Glutamatergic neuron (in vitro differentiated cells): Measurements from ENCODE around the gene ACBD6. TPM values are rescaled to one million over a fixed set of nuclear protein-coding genes. Genes with fewer than 3 reads are reported as not detected.

Source experiments
- DNase-seq: peaks from one replicate; pipeline ENCODE4 v3.0.0; 2022
- H3K27ac Mint-ChIP-seq: one replicate; pipeline ENCODE4 v1.8.0; 2020; ENCODE audit warnings: mild to moderate bottlenecking, mixed read lengths, inconsistent platforms; ENCODE audit not compliant: unreplicated experiment
- H3K27me3 Mint-ChIP-seq: one replicate; pipeline ENCODE4 v1.8.0; 2020; ENCODE audit warnings: mild to moderate bottlenecking, moderate library complexity, mixed read lengths, inconsistent platforms; ENCODE audit not compliant: unreplicated experiment
- H3K36me3 Mint-ChIP-seq: one replicate; pipeline ENCODE4 v1.8.0; 2020; ENCODE audit warnings: mild to moderate bottlenecking, mixed read lengths, inconsistent platforms; ENCODE audit not compliant: unreplicated experiment
- H3K4me1 Mint-ChIP-seq: one replicate; pipeline ENCODE4 v1.8.0; 2020; ENCODE audit warnings: mild to moderate bottlenecking, low read depth, mixed read lengths, inconsistent platforms; ENCODE audit not compliant: unreplicated experiment
- H3K4me3 Mint-ChIP-seq: one replicate; pipeline ENCODE4 v1.8.0; 2020; ENCODE audit warnings: mild to moderate bottlenecking, mixed read lengths, inconsistent platforms; ENCODE audit not compliant: unreplicated experiment
- H3K9me3 Mint-ChIP-seq: one replicate; pipeline ENCODE4 v1.8.0; 2020; ENCODE audit warnings: mild to moderate bottlenecking, moderate library complexity, mixed read lengths, inconsistent platforms; ENCODE audit not compliant: unreplicated experiment
- CTCF ChIP-seq: fragments of 200-600 bp; sonication (generic); IDR thresholded peaks from one replicate; pipeline ENCODE4 v1.5.0; 2021; ENCODE audit not compliant: partially characterized antibody, unreplicated experiment
- total RNA-seq: library from RNA; stranded (reverse); fragmentation: NEBNext Ultra II Directional; extraction: Animal tissue kit (Norgen Biotek cat#: 25700); gene quantifications from one replicate; pipeline ENCODE4 v1.2.1, GENCODE V29; 2021; ENCODE audit not compliant: unreplicated experiment

ACBD6 gene
- total RNA-seq, 1 donor from 2014 or later: 52.9 TPM

GRCh38 chr1:180532854-180533253 is 30.5 kb upstream of the ACBD6 start:
- Mint-ChIP-seq H3K27ac (no peak overlapping the region), H3K4me3 (no peak overlapping the region), H3K36me3 (no peaks in the 10 kb centered on the region), H3K27me3 (peaks cover 3% of the 10 kb centered on the region), H3K9me3 (no peaks in the 10 kb centered on the region), H3K4me1 (no peaks in the 10 kb centered on the region)
- DNase-seq: no peak
- TF ChIP-seq CTCF: no peak

GRCh38 chr1:180530501-180530900 is 28.1 kb upstream of the ACBD6 start:
- Mint-ChIP-seq H3K36me3 (no peaks in the 10 kb centered on the region), H3K4me1 (no peaks in the 10 kb centered on the region), H3K27ac (no peak overlapping the region), H3K9me3 (peaks cover 3% of the 10 kb centered on the region), H3K27me3 (peaks cover 2% of the 10 kb centered on the region), H3K4me3 (no peak overlapping the region)
- TF ChIP-seq CTCF: no peak
- DNase-seq: no peak

- H3K4me3 Mint-ChIP-seq: no peak overlapping the region
- no peak for DNase-seq
- peaks cover under 1% of the 10 kb centered on the region for H3K4me1 Mint-ChIP-seq
- H3K27me3 Mint-ChIP-seq: no peaks in the 10 kb centered on the region
- no peak overlapping the region for H3K27ac Mint-ChIP-seq
- H3K36me3 Mint-ChIP-seq: no peaks in the 10 kb centered on the region
- no peak for TF ChIP-seq CTCF
- peaks cover 3% of the 10 kb centered on the region for H3K9me3 Mint-ChIP-seq
Measured at GRCh38 chr1:180528868-180529470, 26.6 kb upstream of the ACBD6 start.

- no peak overlapping the region for H3K4me3 Mint-ChIP-seq
- H3K27ac Mint-ChIP-seq: no peak overlapping the region
- no peaks in the 10 kb centered on the region for H3K27me3 Mint-ChIP-seq
- TF ChIP-seq CTCF: no peak
- H3K4me1 Mint-ChIP-seq: peaks cover 6% of the 10 kb centered on the region
- H3K36me3 Mint-ChIP-seq: no peaks in the 10 kb centered on the region
- H3K9me3 Mint-ChIP-seq: peaks cover 4% of the 10 kb centered on the region
- DNase-seq: no peak
Measured at GRCh38 chr1:180527101-180527669, 24.8 kb upstream of the ACBD6 start.

GRCh38 chr1:180525715-180526039 is 23.3 kb upstream of the ACBD6 start:
- DNase-seq: no peak
- H3K27ac Mint-ChIP-seq: no peak overlapping the region

More at GRCh38 chr1:180525715-180526039, 23.3 kb upstream of the ACBD6 start:
- Mint-ChIP-seq H3K9me3 (peaks cover 4% of the 10 kb centered on the region), H3K36me3 (no peaks in the 10 kb centered on the region), H3K27me3 (no peaks in the 10 kb centered on the region), H3K4me3 (no peak overlapping the region), H3K4me1 (peaks cover 6% of the 10 kb centered on the region)
- no peak for TF ChIP-seq CTCF
